ENCODE measurements around the gene GPC3. TPM values are rescaled to one million over a fixed set of nuclear protein-coding genes. Genes with fewer than 3 reads are reported as not detected.
A peak's percentile ranks its signal among the peaks of the same experiment; 100 is the strongest.

Gene GPC3
- total and polyA plus RNA-seq, 7 donors, result 0.43 to 2.3 (median 1.4) TPM

GRCh38 chrX:133523526-133523925 is 461.9 kb downstream of the GPC3 start:
- DNase-seq, result peak in 1 of 2 donors; percentile 44
- ATAC-seq, result peak; percentile 55 to 75 (median 70)
- Histone ChIP-seq H3K4me1 (peaks cover 5% of the 10 kb centered on the region), H3K27ac (peak overlapping the region; percentile 71), H3K27me3 (ENCODE audit: insufficient read depth in 3 of 3, low read length in 2 of 3) (no peaks in the 10 kb centered on the region), H3K4me3 (no peak overlapping the region), H3K36me3 (ENCODE audit: insufficient read depth in 1 of 2, low read depth in 1 of 2) (no peaks in the 10 kb centered on the region), H3K9me3 (no peaks in the 10 kb centered on the region)
- no peak for TF ChIP-seq CTCF (IDR thresholded peaks at IDR 0.05)
- WGBS, 3 donors, result 39 to 83% (median 60%) methylated on average over 7 of the region's 7 CpGs
- intact Hi-C loops (cut with DNase I), result loop anchor here in 1 of 2 donors (10.0 kb wide), 1 partner anchor 109 kb away; the partner anchor contains the start of gene GPC4

GRCh38 chrX:133523081-133523487 is 462.3 kb downstream of the GPC3 start:
- H3K4me1 ChIP-seq, result peaks cover 5% of the 10 kb centered on the region
- no peak for TF ChIP-seq CTCF (IDR thresholded peaks at IDR 0.05)
- peak; percentile 71 to 90 (median 84) for ATAC-seq
- DNase-seq, result peak; percentile 43 to 62
- H3K9me3 ChIP-seq, result no peaks in the 10 kb centered on the region
- no peak overlapping the region for H3K4me3 ChIP-seq
- peak overlapping the region; percentile 71 for H3K27ac ChIP-seq
- no peaks in the 10 kb centered on the region for H3K27me3 ChIP-seq (ENCODE audit: insufficient read depth in 3 of 3, low read length in 2 of 3)
- no peaks in the 10 kb centered on the region for H3K36me3 ChIP-seq (ENCODE audit: insufficient read depth in 1 of 2, low read depth in 1 of 2)
- intact Hi-C loops (cut with DNase I), result loop anchor here in 1 of 2 donors (10.0 kb wide), 1 partner anchor 108 kb away; the partner anchor contains the start of gene GPC4
- 15 to 31% (median 26%) methylated on average over 5 of the region's 5 CpGs for WGBS, 3 donors

- intact Hi-C loops (cut with DNase I), result no loop called here
- no peaks in the 10 kb centered on the region for H3K4me1 ChIP-seq
Measured at GRCh38 chrX:133516686-133517085, 468.7 kb downstream of the GPC3 start.

GRCh38 chrX:133514486-133514885 is 470.9 kb downstream of the GPC3 start:
- H3K36me3 ChIP-seq (ENCODE audit: insufficient read depth in 1 of 2, low read depth in 1 of 2), result no peaks in the 10 kb centered on the region
- intact Hi-C loops (cut with DNase I), result no loop called here
- H3K9me3 ChIP-seq, result no peaks in the 10 kb centered on the region
- ATAC-seq (no peak), DNase-seq (no peak)
- 88 to 100% (median 97%) methylated on average over 1 of the region's 1 CpG for WGBS, 3 donors
- no peak overlapping the region for H3K4me3 ChIP-seq
- TF ChIP-seq CTCF (IDR thresholded peaks at IDR 0.05), result no peak
- no peaks in the 10 kb centered on the region for H3K4me1 ChIP-seq
- H3K27ac ChIP-seq, result no peak overlapping the region
- H3K27me3 ChIP-seq (ENCODE audit: insufficient read depth in 3 of 3, low read length in 2 of 3), result no peaks in the 10 kb centered on the region

More at GRCh38 chrX:133516686-133517085, 468.7 kb downstream of the GPC3 start:
- H3K4me3 ChIP-seq, result no peak overlapping the region
- no peaks in the 10 kb centered on the region for H3K36me3 ChIP-seq (ENCODE audit: insufficient read depth in 1 of 2, low read depth in 1 of 2)
- no peak for DNase-seq
- 29 to 74% (median 42%) methylated on average over 3 of the region's 3 CpGs for WGBS, 3 donors
- H3K9me3 ChIP-seq, result no peaks in the 10 kb centered on the region
- ATAC-seq, result no peak
- TF ChIP-seq CTCF (IDR thresholded peaks at IDR 0.05), result no peak
- H3K27ac ChIP-seq, result no peak overlapping the region
- H3K27me3 ChIP-seq (ENCODE audit: insufficient read depth in 3 of 3, low read length in 2 of 3), result no peaks in the 10 kb centered on the region

- Histone ChIP-seq H3K27ac (peak overlapping the region; percentile 54), H3K4me3 (no peak overlapping the region), H3K27me3 (ENCODE audit: insufficient read depth in 3 of 3, low read length in 2 of 3) (no peaks in the 10 kb centered on the region), H3K9me3 (no peaks in the 10 kb centered on the region), H3K36me3 (ENCODE audit: insufficient read depth in 1 of 2, low read depth in 1 of 2) (no peaks in the 10 kb centered on the region), H3K4me1 (no peaks in the 10 kb centered on the region)
- no peak for TF ChIP-seq CTCF (IDR thresholded peaks at IDR 0.05)
- WGBS, 3 donors, result 51 to 88% (median 66%) methylated on average over 5 of the region's 5 CpGs
- intact Hi-C loops (cut with DNase I), result no loop called here
- DNase-seq, result no peak
- ATAC-seq, result peak; percentile 83 to 97 (median 94)
Measured at GRCh38 chrX:133513123-133513522, 472.3 kb downstream of the GPC3 start.
